GM18505 (cell line): ENCODE results near the gene SDE2.
"Not testable (repeated sequence)": the region's sequence is repeated elsewhere in the genome, so short reads cannot be mapped to it uniquely, and the experiment has no call there.

Source experiments
- ATAC-seq: cut with Tn5 transposase; IDR thresholded peaks from one replicate; pipeline ENCODE4 v1.9.1; 2021; ENCODE audit not compliant: unreplicated experiment
- POLR2A ChIP-seq: IDR thresholded peaks from 4 replicates; pipeline ENCODE4 v1.6.1; 2011; ENCODE audit warnings: borderline replicate concordance; ENCODE audit not compliant: insufficient read depth, insufficient read length; ENCODE audit errors: extremely low read depth

Gene SDE2

DNA sequence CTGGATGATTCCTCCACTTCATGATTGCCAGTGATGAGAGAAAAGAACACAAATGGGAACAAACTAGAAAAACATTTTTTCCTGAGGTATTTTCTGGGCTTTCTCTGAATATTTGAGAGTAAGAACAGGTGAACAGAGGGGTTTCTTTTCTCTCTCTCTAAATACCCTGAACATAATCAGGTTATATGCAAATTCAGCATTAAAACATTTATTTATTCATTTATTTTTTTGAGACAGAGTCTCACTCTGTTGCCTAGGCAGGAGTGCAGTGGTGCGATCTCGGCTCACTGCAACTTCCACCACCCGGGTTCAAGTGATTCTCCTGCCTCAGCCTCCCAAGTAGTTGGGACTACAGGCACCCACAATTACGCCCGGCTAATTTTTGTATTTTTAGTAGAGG is 52.3 kb downstream of the SDE2 start:
- no peak for ATAC-seq
- no peak for TF ChIP-seq POLR2A

DNA sequence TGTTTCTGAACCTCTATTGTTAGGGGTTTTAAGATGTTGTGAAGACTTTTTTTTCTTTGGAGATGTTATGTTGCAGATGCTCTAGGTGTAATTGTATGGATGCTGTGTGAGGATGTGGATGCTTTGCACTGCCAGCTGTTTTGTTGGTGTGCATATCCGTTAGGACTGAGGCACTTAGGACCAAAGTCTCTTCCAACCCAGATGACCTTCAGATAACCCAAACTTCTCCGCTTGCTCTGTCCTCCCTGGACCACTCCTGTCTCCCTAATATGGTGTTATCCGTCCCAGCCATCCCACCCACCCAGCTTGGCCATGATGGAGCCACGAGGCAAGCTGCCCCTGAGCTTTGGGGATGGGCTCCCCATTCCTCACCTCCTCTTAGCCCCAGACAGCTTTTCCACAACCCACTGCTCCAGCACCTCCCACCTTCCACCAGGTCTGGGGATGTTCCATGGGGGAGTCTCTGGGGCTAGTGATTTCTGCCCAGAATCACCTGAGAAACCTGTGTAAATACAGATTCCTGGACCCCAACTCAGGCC is 53.0 kb downstream of the SDE2 start:
- no peak for TF ChIP-seq POLR2A
- ATAC-seq: no peak

DNA sequence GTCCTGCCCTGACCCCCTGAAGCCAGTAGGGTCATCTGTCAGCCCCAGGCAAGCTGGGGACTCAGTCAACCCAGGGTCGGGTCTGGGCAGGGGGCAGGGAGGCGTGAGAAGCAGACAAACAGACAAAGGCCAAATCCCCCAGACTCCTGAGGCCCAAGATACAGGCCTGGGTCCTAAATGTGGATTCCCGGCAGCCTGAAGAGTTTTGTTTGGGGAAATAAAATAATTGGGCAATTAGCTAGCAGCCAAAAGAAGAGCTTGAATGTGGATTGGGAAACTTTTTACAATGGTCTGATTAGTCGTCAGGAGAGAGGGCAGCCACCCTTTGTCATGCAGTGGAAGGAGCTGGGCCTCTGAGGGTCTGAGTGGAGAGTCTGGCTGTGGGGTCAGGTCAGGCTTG is 53.6 kb downstream of the SDE2 start:
- TF ChIP-seq POLR2A: no peak
- no peak for ATAC-seq

DNA sequence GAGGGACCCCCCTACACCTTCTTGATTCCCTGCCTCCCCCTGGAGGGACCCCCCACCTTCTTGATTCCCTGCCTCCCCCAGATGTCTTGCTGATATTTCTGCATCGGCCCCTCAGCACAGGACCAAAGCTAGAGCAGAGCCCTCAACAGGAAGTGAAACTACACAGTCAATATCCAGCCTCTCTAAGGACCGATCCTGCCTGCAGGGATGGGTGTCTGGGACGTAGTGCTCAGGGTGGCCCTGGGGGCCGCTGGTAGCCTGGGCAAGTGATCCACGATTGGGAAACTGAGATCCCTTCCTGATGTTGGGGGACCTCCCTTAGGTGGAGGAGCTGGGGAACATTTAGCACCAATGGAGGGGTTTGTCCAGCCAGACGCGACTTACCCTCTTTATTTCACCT is 54.2 kb downstream of the SDE2 start:
- peak; percentile 78 for ATAC-seq
- no peak for TF ChIP-seq POLR2A

DNA sequence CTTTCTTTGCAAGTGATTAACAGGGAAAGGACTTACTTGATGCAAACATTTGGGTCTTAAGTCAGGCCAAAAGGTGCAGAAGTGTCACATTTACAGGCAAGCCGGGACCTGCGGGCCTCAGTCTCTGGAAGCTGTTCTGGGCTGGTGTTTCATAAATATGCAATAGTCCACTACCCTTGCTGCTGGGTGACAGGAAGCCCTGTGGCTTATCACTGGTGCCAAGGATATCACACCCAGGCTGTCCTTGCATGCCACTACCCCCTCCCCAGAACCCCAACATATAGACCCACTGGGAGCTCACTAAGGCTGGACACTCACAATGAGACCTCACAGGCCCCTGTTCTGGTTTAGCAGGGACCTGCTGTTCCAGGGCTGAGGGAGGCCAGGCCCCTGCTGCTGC is 54.8 kb downstream of the SDE2 start:
- TF ChIP-seq POLR2A: no peak

DNA sequence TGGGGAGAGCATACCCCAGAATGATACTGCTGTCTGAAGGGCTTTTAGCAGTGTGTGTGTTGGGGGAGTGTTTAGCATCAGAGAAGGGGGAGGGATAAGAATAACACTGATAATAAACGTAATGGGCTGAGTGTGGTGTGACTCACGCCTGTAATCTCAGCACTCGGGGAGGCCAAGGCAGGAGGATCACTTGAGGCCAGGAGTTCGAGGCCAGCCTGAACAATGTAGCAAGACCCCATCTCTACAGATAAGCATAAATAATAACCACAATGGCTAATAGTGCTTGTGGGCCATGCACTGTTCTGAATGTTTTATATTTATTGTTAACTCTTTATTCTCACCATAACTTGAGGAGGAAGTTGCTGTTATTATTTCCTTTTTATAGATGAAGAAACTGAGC is 55.6 kb downstream of the SDE2 start:
- TF ChIP-seq POLR2A: no peak
- no peak for ATAC-seq

More for the DNA sequence above, 54.8 kb downstream of the SDE2 start:
- ATAC-seq: no peak

DNA sequence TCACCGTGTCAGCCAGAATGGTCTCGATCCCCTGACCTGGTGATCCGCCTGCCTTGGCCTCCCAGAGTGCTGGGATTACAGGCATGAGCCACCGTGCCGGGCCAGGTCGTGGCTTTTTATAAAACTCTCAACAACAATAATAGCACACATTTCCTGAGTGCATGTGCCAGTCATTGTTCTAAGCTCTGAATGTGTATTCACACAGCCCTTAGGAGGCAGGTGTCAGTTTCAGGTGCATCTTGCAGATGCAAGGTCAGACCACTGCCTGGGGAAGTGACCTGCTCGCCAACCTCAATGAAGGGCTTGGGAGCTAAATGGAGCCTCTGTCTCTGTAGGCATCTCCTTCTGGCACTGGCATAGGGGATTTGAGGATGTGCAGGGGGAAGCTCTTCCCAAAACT is 56.6 kb downstream of the SDE2 start:
- ATAC-seq: peak; percentile 73

DNA sequence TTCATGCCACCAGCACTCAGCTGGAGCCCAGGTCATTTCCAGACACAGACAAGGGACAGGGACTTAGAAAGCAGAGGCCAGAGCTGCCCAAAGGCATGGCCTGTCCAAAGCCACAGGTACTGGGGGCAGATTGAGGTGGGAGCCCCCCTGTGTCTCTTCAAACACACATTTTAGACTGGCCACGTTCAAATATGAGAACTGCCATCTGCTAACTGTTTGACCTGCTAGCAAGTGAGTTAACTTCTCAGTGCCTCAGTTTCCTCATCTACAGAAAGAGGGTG is 57.3 kb downstream of the SDE2 start:
- no peak for TF ChIP-seq POLR2A

More for the DNA sequence above, 56.6 kb downstream of the SDE2 start:
- no peak for TF ChIP-seq POLR2A

DNA sequence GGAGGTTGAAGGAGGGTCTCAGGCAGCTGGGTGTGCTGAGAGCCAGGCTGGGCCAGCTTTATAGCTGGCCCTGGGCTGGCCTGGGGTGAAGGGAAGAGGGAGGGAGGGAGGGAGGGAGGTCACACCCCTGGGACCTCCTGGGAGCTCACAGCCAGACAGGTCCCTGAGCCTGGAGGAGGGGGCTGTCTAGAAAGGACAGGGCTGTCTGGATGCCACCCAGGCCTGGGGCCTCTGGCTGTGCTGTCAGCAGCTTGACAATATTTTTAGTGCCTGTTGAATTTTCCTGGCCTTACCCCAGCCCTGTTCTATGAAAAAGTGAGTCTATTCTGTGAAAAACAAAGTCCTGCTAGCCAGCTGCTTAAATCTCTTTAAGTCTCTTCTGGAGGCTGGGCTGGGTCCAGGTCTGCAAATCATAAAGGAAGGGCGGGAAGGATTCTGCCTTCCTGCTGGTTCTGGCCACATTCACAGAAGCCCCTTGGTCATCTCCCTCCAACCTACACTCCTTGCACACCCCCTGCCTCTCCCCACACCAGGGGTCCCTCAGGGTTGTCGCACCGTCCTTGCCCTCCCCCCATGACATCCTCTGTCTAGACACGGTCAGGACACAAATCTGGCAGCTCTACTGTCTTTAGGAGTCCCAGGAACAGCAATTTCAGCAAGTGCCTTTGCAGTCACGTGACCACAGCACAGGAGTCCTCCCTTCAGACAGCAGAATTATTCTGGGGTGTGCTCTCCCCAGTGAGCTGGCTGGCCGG is 57.8 kb downstream of the SDE2 start, which contains the start of gene LEFTY2:
LEFTY2 (minus strand) TSS at position 34 of the 755 bp plus-strand sequence. CDS start 80 bp downstream, outside the sequence.
- no peak for TF ChIP-seq POLR2A
- ATAC-seq: no peak

More for the DNA sequence above, 57.3 kb downstream of the SDE2 start:
- ATAC-seq: no peak

DNA sequence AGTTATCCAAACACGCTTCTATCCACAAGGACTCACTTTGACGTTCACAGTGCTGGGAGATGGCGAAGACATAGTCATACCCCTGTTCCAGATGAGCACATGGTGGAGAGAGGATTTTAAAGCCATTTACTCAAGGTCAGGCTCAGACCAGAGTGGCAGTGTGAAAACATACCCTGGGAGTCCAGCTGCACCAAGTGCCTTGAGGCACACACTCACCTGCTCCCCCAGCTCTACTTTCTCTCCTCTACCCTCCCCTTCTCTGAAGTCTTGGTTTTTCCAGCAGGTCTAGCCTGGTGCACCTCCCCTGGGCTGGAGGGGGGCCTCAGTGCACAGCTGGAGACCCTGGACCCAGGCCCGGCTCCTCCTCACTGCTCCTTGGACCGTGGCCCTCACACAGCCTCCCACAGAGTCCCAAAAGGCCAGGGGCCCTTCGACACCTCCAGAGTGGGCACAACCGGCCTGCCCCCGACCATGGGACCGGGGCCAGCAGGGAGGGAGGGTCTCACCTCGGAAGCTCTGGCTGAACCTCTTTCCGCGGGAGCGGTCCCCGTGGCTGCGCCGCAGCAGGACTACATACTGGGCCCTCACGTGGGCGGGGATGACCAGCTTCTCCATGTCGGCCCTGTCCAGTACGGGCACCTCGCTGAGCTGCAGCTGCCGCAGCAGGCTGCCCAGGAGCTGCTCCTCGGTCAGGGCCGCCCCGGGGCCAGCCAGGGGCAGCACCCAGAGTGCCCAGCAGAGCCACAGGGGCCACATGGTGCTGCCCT is 58.6 kb downstream of the SDE2 start:
- no peak for ATAC-seq

DNA sequence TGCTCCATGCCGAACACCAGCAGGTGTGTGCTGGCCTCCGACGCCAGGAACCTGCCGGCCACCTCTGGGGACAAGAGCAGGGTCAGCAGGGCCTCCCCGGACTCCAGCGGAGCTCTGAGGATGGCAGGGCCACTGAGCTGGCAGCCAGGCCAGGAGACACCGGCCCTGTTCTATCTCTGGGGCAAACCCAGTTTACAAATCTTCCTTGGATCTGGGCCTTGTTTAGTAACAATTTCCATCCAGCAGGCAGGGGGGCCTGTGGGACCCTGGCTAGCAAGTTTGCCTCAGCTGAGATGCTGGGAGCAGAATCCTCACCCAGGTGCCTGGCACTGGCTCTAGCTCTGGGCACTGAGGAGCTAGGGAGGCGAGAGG is 59.2 kb downstream of the SDE2 start:
- ATAC-seq: not testable (repeated sequence)

More for the DNA sequence above, 58.6 kb downstream of the SDE2 start:
- no peak for TF ChIP-seq POLR2A

DNA sequence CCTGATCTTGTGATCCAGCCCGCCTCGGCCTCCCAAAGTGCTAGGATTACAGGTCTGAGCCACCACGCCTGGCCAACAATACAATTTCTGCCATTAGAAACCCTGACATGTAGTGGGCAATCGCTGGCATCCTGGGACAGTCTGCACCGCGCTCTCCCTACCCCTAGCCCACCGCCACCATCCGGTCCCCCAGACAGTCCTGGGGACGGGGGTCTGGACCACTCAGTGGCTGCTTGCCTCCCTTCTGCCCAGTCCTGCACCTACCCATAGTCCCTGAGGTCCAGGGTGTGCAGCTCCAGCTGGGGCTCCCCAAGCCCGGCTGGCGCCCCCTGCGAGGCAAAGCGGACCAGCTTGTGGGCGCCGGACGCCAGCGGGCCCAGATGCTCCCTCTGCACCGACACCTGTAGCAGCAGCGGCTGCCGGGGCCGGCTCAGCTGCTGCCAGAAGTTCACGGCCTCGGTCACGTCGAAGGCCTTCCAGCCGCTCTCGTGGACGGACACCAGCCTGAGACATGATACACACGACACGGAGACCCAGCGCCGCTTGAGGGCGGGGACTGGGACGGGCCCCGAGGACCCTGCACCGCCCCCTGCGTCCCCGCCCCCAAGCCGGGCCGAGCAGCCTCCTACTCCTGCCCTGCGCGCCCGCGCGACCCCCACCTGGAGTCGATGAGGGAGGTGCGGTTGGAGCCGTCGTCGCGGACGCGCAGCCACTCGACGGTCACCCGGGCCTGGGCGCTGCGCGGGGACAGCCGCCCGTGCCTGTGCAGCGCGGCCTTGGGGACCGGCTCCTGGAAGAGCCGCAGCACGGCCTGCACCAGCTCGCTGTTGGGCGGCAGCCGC is 59.8 kb downstream of the SDE2 start:
- not testable (repeated sequence) for ATAC-seq
